H1 (cell line): Measurements from ENCODE around the gene IFI44L. TPM values are rescaled to one million over a fixed set of nuclear protein-coding genes. Genes with fewer than 3 reads are reported as not detected.

Source experiments
- CTCF ChIA-PET: fragments of 300-600 bp; sonication (Branson Sonifier 250); formaldehyde crosslinking; loops from one replicate; lab custom pipeline; 2021; ENCODE audit not compliant: partially characterized antibody; lab: Charles Lee
- POLR2A ChIA-PET: fragments of 300-600 bp; sonication (Branson Sonifier 250); formaldehyde crosslinking; loops from one replicate; lab custom pipeline; 2021; ENCODE audit warnings: inconsistent platforms; ENCODE audit not compliant: partially characterized antibody; lab: Charles Lee
- DNase-seq, 2 experiments: peaks; one replicate each; pipeline versions ENCODE4 v3.0.0 to v3.0.0-alpha.2; 2010 to 2022; ENCODE audit warnings: low spot score in 2 of 2, low read depth in 1 of 2, mixed read lengths in 1 of 2
- FAIRE-seq: peaks from 2 replicates; lab custom pipeline; 2011; peaks lifted over from hg19 to GRCh38; lab: Jason Lieb, UNC
- H2AFZ ChIP-seq: 2 replicates; pipeline ENCODE4 v1.8.1; 2012; ENCODE audit warnings: low read length, inconsistent platforms
- H2AK5ac ChIP-seq: 2 replicates; pipeline ENCODE4 v1.6.1; 2013; ENCODE audit warnings: low read depth, low read length
- H2BK120ac ChIP-seq: replicated peaks from 2 replicates; pipeline ENCODE3; 2013; ENCODE audit warnings: low read depth, low read length, inconsistent platforms
- H2BK12ac ChIP-seq: 2 replicates; pipeline ENCODE4 v1.6.1; 2013; ENCODE audit warnings: low read depth, low read length
- H2BK15ac ChIP-seq: 2 replicates; pipeline ENCODE4 v1.6.1; 2013; ENCODE audit warnings: low read length
- H2BK20ac ChIP-seq: 2 replicates; pipeline ENCODE4 v1.6.1; 2013; ENCODE audit warnings: low read length
- H2BK5ac ChIP-seq: 2 replicates; pipeline ENCODE4 v1.6.1; 2013; ENCODE audit warnings: low read depth, low read length
- H3K14ac ChIP-seq: 2 replicates; pipeline ENCODE4 v1.6.1; 2013; ENCODE audit warnings: inconsistent platforms; ENCODE audit not compliant: insufficient read length
- H3K18ac ChIP-seq: 2 replicates; pipeline ENCODE4 v1.6.1; 2013; ENCODE audit warnings: low read length; ENCODE audit errors: extremely low read depth
- H3K23ac ChIP-seq: 2 replicates; pipeline ENCODE4 v1.6.1; 2013; ENCODE audit warnings: inconsistent platforms; ENCODE audit not compliant: insufficient read length
- H3K23me2 ChIP-seq: 2 replicates; pipeline ENCODE4 v1.6.1; 2013; ENCODE audit warnings: low read depth, low read length
- H3K27ac ChIP-seq: 2 replicates; pipeline ENCODE4 v1.6.1; 2011; ENCODE audit warnings: low read depth, low read length, inconsistent platforms
- H3K27me3 ChIP-seq, 4 experiments: replicated peaks in 1 of 4; 1 replicate in 1 of 4; 2 replicates in 3 of 4; pipeline versions ENCODE4 v1.6.1 to v1.8.1; 2011 to 2013; ENCODE audit warnings: low read length in 3 of 4, mild to moderate bottlenecking in 3 of 4, inconsistent platforms in 2 of 4, mixed read lengths in 2 of 4, moderate library complexity in 1 of 4; ENCODE audit not compliant: control insufficient read depth in 3 of 4, insufficient read depth in 3 of 4; ENCODE audit errors: extremely low read depth in 1 of 4
- H3K36me3 ChIP-seq, 4 experiments: 2 replicates each; pipeline versions ENCODE4 v1.6.1 to v1.8.1; 2011 to 2013; ENCODE audit warnings: mild to moderate bottlenecking in 4 of 4, low read length in 3 of 4, moderate library complexity in 2 of 4, control low read depth in 1 of 4, inconsistent platforms in 1 of 4; ENCODE audit not compliant: insufficient read depth in 4 of 4, control insufficient read depth in 2 of 4
- H3K4ac ChIP-seq: replicated peaks from 2 replicates; pipeline ENCODE3; 2013; ENCODE audit warnings: low read length, low read depth, mixed read lengths, inconsistent platforms; ENCODE audit not compliant: insufficient read length
- H3K4me1 ChIP-seq, 4 experiments: replicated peaks in 1 of 4; 1 replicate in 1 of 4; 2 replicates in 3 of 4; pipeline versions ENCODE4 v1.6.1 to v1.8.1; 2011 to 2013; ENCODE audit warnings: low read length in 3 of 4, inconsistent platforms in 2 of 4, mixed read lengths in 1 of 4; ENCODE audit not compliant: insufficient read depth in 4 of 4, control insufficient read depth in 3 of 4
- H3K4me2 ChIP-seq, 2 experiments: 2 replicates each; pipeline versions ENCODE4 v1.6.1 to v1.8.1; 2011 to 2013; ENCODE audit warnings: low read depth in 2 of 2, low read length in 2 of 2, control low read depth in 1 of 2, inconsistent platforms in 1 of 2, mild to moderate bottlenecking in 1 of 2; ENCODE audit not compliant: insufficient read depth in 1 of 2
- H3K4me3 ChIP-seq, 4 experiments: fragments of 200-600, 300-600 bp in 1 of 4; sonication (generic), shearing (Covaris generic), sonication (Bioruptor Twin) in 1 of 4; 2 replicates each; pipeline versions ENCODE4 v1.5.1 to v1.8.1; 2011 to 2016; ENCODE audit warnings: low read length in 4 of 4, low read depth in 3 of 4, control low read depth in 2 of 4, inconsistent platforms in 2 of 4, mild to moderate bottlenecking in 2 of 4, mixed read lengths in 1 of 4, moderate library complexity in 1 of 4; ENCODE audit not compliant: insufficient read depth in 2 of 4; ENCODE audit errors: extremely low read depth in 1 of 4
- H3K56ac ChIP-seq: replicated peaks from 2 replicates; pipeline ENCODE3; 2013; ENCODE audit warnings: low read depth, mild to moderate bottlenecking, mixed read lengths, low read length, inconsistent platforms; ENCODE audit not compliant: insufficient read length
- H3K79me1 ChIP-seq: 2 replicates; pipeline ENCODE4 v1.6.1; 2013; ENCODE audit warnings: low read depth, low read length, control low read depth
- H3K79me2 ChIP-seq, 2 experiments: 2 replicates each; pipeline versions ENCODE4 v1.6.1 to v1.8.1; 2012 to 2013; ENCODE audit warnings: low read length in 2 of 2, mild to moderate bottlenecking in 2 of 2, inconsistent platforms in 1 of 2; ENCODE audit not compliant: insufficient read depth in 2 of 2, control insufficient read depth in 1 of 2
- H3K9ac ChIP-seq, 4 experiments: replicated peaks in 1 of 4; 1 replicate in 1 of 4; 2 replicates in 3 of 4; pipeline versions ENCODE4 v1.6.1 to v1.8.1; 2011 to 2013; ENCODE audit warnings: low read depth in 3 of 4, low read length in 3 of 4, control low read depth in 2 of 4, mild to moderate bottlenecking in 2 of 4, moderate library complexity in 2 of 4, inconsistent platforms in 1 of 4; ENCODE audit errors: extremely low read depth in 1 of 4
- H3K9me3 ChIP-seq, 2 experiments: 2 replicates each; pipeline versions ENCODE4 v1.6.1 to v1.8.1; 2012 to 2013; ENCODE audit warnings: mild to moderate bottlenecking in 2 of 2, moderate library complexity in 2 of 2, control low read depth in 1 of 2, inconsistent platforms in 1 of 2, low read depth in 1 of 2, low read length in 1 of 2, mixed read lengths in 1 of 2; ENCODE audit not compliant: insufficient read depth in 2 of 2
- H4K20me1 ChIP-seq, 2 experiments: replicated peaks in 1 of 2; 2 replicates each; pipeline versions ENCODE3 to v1.8.1; 2011 to 2013; ENCODE audit warnings: inconsistent platforms in 2 of 2, low read length in 2 of 2, mild to moderate bottlenecking in 1 of 2; ENCODE audit not compliant: insufficient read depth in 2 of 2, control insufficient read depth in 1 of 2
- H4K5ac ChIP-seq: 2 replicates; pipeline ENCODE4 v1.6.1; 2013; ENCODE audit warnings: low read length, low read depth, mixed read lengths, inconsistent platforms; ENCODE audit not compliant: insufficient read length
- H4K8ac ChIP-seq: 2 replicates; pipeline ENCODE4 v1.8.0; 2013; ENCODE audit warnings: mild to moderate bottlenecking, moderate library complexity, low read length, inconsistent platforms; ENCODE audit not compliant: insufficient read depth; ENCODE audit errors: extremely low read depth
- H4K91ac ChIP-seq: replicated peaks from 2 replicates; pipeline ENCODE3; 2013; ENCODE audit warnings: low read length, mixed read lengths, inconsistent platforms; ENCODE audit not compliant: insufficient read length
- BRCA1 ChIP-seq: IDR thresholded peaks from 2 replicates; pipeline ENCODE4 v1.6.1; 2012; ENCODE audit warnings: low read depth, low read length, improper control_type of control experiment
- CEBPB ChIP-seq: IDR thresholded peaks from 2 replicates; pipeline ENCODE4 v1.6.1; 2012; ENCODE audit warnings: low read depth, low read length
- GTF2F1 ChIP-seq: IDR thresholded peaks from 2 replicates; pipeline ENCODE4 v1.6.1; 2012; ENCODE audit warnings: low read depth, low read length, improper control_type of control experiment, borderline replicate concordance
- KDM1A ChIP-seq: fragments of 200-600, 300-600 bp; sonication (generic); IDR thresholded peaks from 2 replicates; pipeline ENCODE4 v1.7.1; 2016; ENCODE audit warnings: mild to moderate bottlenecking, low read length, borderline replicate concordance
- MAFK ChIP-seq: IDR thresholded peaks from 2 replicates; pipeline ENCODE4 v1.6.1; 2012; ENCODE audit warnings: low read depth, mild to moderate bottlenecking, improper control_type of control experiment, low read length
- USF2 ChIP-seq: IDR thresholded peaks from 2 replicates; pipeline ENCODE4 v1.6.1; 2011; ENCODE audit warnings: low read length, improper control_type of control experiment
- WGBS, 2 experiments: shearing (Covaris generic) in 1 of 2; methylation state at CpG; one replicate each; pipeline versions ENCODE4 v1.1.6 to v1.1.7; 2013 to 2015; ENCODE audit warnings: low lambda C conversion rate in 2 of 2, mixed read lengths in 2 of 2, inconsistent platforms in 1 of 2, low coverage in 1 of 2, missing lambda C conversion rate in 1 of 2; ENCODE audit not compliant: insufficient replicate concordance in 2 of 2, insufficient coverage in 1 of 2, insufficient read length in 1 of 2; ENCODE audit errors: extremely low coverage in 1 of 2, missing lambda C conversion rate in 1 of 2; 5-methylcytosine and 5-hydroxymethylcytosine counted together
- polyA plus RNA-seq, 7 experiments: library from polyadenylated mRNA; depleted of rRNA in 3 of 7; stranded (reverse) in 5 of 7; unstranded in 2 of 7; fragments of >200 nt in 5 of 7; fragments of 200-250 nt in 2 of 7; gene quantifications; 1 replicate in 5 of 7; 2 replicates in 1 of 7; 4 replicates in 1 of 7; pipeline versions ENCODE4 v1.2.1 to v1.2.3, GENCODE V29; 2011 to 2013; ENCODE audit warnings: missing spikeins in 2 of 7, mixed read lengths in 2 of 7
- total RNA-seq: library from RNA; stranded (reverse); fragmentation: NEBNext Ultra II Directional; extraction: Animal tissue kit (Norgen Biotek cat#: 25700); gene quantifications from 2 replicates; pipeline ENCODE4 v1.2.1, GENCODE V29; 2021

IFI44L gene
- total and polyA plus RNA-seq, 2 of the 8 experiments (the other 6 are each of a cell fraction or from before 2014, with no cell fraction given), result not detected

- Histone ChIP-seq H2AFZ (no peak overlapping the region), H3K9me3 (peaks cover 6 to 9% of the 10 kb centered on the region in 2 experiments; a peak in 2 of 4 replicates), H3K4me1 (no peaks in the 10 kb centered on the region), H3K9ac (no peak overlapping the region), H2BK20ac (no peak overlapping the region), H4K20me1 (no peaks in the 10 kb centered on the region), H2BK120ac (no peak overlapping the region), H3K4me2 (no peak overlapping the region), H4K8ac (no peak overlapping the region), H3K56ac (no peak overlapping the region), H3K23ac (no peak overlapping the region), H2AK5ac (no peak overlapping the region), H3K14ac (no peak overlapping the region), H2BK15ac (no peak overlapping the region), H3K36me3 (no peaks in the 10 kb centered on the region), H3K79me2 (no peaks in the 10 kb centered on the region), H4K5ac (no peak overlapping the region), H3K4ac (no peak overlapping the region), H4K91ac (no peak overlapping the region), H3K27me3 (no peaks in the 10 kb centered on the region), H3K23me2 (no peaks in the 10 kb centered on the region), H3K79me1 (no peaks in the 10 kb centered on the region), H2BK5ac (no peak overlapping the region), H3K4me3 (no peak overlapping the region), H3K27ac (no peak overlapping the region), H3K18ac (no peak overlapping the region), H2BK12ac (no peak overlapping the region)
- FAIRE-seq (no peak), DNase-seq (no peak)
- ChIA-PET POLR2A (no interaction called here), CTCF (interaction anchor here (1.1 to 1.7 kb wide), 3 partner anchors 26 to 38 kb away, joined by 3 to 5 read pairs (median 4); no protein-coding TSS in a partner anchor)
- TF ChIP-seq MAFK (no peak), GTF2F1 (no peak), KDM1A (no peak), CEBPB (no peak), BRCA1 (no peak), USF2 (no peak)
- 71% methylated on average over 1 of the region's 1 CpG; no CpG with 5 or more reads in 1 of the 2 experiments for WGBS, 2 experiments
Observed at GRCh38 chr1:78647238-78647637, 27.0 kb downstream of the IFI44L start.
